ENCODE data around the gene PP2D1. TPM values are rescaled to one million over a fixed set of nuclear protein-coding genes. Genes with fewer than 3 reads are reported as not detected.

Gene PP2D1
- total and polyA plus RNA-seq, 2 experiments from 2014 or later, result 0.23 TPM; not detected in 1

DNA sequence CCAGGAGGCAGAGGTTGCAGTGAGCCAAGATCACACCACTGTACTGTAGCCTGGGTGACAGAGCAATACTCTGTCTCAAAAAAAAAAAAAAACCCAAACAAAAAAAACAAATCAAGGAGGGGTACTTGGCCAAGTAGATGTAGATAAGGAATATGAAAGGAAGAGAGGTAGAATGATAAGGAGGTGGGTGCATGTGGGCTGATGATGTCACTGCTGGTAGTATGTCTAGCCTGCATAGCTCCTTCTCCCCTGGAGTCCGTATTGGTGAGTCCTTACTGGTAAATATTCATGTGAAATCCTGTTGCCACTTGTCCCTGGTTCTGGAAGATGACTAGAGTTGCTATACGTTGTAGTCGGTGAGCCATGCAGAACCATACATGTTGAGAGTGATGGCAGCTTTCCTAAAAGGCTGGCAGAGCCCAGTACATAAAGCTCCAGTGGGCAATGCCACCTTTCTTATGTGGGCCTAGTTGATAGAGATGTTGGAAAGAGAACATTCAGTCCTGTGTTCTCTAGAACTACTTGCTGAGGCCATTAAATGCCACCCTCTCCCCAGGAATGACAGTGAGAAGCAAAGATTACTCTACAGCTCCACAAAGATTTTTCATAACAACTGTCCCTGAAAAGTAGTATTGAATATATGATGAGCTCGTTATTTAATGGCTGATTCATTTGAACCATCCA is 39.2 kb upstream of the PP2D1 start:
- no peak for TF ChIP-seq EZH2 (IDR thresholded peaks at IDR 0.05; ENCODE audit: borderline replicate concordance)
- TF ChIP-seq, protein P1, sequence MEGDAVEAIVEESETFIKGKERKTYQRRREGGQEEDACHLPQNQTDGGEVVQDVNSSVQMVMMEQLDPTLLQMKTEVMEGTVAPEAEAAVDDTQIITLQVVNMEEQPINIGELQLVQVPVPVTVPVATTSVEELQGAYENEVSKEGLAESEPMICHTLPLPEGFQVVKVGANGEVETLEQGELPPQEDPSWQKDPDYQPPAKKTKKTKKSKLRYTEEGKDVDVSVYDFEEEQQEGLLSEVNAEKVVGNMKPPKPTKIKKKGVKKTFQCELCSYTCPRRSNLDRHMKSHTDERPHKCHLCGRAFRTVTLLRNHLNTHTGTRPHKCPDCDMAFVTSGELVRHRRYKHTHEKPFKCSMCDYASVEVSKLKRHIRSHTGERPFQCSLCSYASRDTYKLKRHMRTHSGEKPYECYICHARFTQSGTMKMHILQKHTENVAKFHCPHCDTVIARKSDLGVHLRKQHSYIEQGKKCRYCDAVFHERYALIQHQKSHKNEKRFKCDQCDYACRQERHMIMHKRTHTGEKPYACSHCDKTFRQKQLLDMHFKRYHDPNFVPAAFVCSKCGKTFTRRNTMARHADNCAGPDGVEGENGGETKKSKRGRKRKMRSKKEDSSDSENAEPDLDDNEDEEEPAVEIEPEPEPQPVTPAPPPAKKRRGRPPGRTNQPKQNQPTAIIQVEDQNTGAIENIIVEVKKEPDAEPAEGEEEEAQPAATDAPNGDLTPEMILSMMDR (IDR thresholded peaks at IDR 0.05; ENCODE audit: poor library complexity), result no peak
- no peak for TF ChIP-seq EZH2phosphoT487 (IDR thresholded peaks at IDR 0.05; ENCODE audit: low read depth, severe bottlenecking, unreplicated experiment)
- Histone ChIP-seq H3K4me3 (no peak overlapping the region), H3K9me2 (replicated peaks; ENCODE audit: insufficient read depth) (no peaks in the 10 kb centered on the region), H3K9me3 (ENCODE audit: low read depth) (no peaks in the 10 kb centered on the region), H3K4me1 (ENCODE audit: insufficient read depth) (no peaks in the 10 kb centered on the region), H3K79me2 (peaks cover 56% of the 10 kb centered on the region), H3K36me3 (replicated peaks; ENCODE audit: insufficient read depth, low read depth) (no peaks in the 10 kb centered on the region), H3K27ac (no peak overlapping the region), H4K20me1 (ENCODE audit: insufficient read depth, poor library complexity, severe bottlenecking) (no peaks in the 10 kb centered on the region), H2AFZ (no peak overlapping the region), H3K27me3 (no peaks in the 10 kb centered on the region), H3K4me2 (no peak overlapping the region)
- 95% methylated on average over 4 of the region's 4 CpGs for WGBS (ENCODE audit: low lambda C conversion rate, missing lambda C conversion rate)
- no peak for DNase-seq (ENCODE audit: low spot score)

DNA sequence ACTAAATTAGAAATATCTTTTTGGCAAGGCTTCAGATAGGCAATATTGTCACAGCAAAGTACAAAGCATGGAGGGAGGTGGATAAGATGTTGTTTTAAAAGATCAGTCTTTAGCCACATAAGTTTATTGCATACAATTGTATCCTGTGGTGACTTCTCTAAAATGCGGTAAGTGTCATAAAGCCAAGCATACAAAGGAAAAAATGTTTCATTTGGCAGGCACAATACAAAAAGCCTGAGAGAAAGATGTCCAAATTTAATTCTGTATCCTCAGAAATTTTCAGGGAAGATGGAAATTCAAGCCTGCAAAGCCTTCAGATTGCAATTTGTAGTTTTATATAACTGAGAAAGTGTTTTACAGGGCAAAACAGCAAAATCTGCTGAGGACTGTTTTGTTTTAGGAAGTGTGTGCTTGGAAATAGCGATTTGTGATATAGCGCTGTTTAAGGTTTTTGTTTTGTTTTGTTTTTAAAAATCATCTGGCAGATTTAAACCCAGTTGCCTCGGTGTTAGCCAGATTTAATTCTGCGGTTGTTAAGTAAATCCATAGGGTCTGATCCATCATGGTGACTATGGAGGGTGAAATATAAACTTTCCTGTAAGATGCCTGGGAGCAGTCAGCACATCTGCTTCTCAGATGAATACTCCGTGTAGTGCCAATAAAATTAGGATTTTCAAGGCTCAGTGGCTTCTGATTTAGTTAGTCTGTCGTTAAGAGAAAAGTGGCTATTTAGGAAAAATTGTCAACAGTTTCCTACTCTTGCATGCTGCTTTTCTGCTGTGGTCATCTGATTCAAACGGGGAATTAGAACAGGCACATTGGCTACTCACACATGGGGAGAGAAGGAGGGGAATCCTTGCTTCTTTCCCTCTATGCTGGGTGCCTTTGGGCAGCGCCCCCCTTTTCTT is 36.2 kb upstream of the PP2D1 start:
- H3K4me2 ChIP-seq, result peak overlapping the region; percentile 45
- no peak overlapping the region for H2AFZ ChIP-seq
- no peak for DNase-seq (ENCODE audit: low spot score)
- H3K36me3 ChIP-seq (replicated peaks; ENCODE audit: insufficient read depth, low read depth), result no peaks in the 10 kb centered on the region
- no peaks in the 10 kb centered on the region for H4K20me1 ChIP-seq (ENCODE audit: insufficient read depth, poor library complexity, severe bottlenecking)
- H3K4me1 ChIP-seq (ENCODE audit: insufficient read depth), result peaks cover 4% of the 10 kb centered on the region
- peaks cover 77% of the 10 kb centered on the region for H3K79me2 ChIP-seq
- no peaks in the 10 kb centered on the region for H3K9me3 ChIP-seq (ENCODE audit: low read depth)
- no peak overlapping the region for H3K4me3 ChIP-seq
- TF ChIP-seq EZH2phosphoT487 (IDR thresholded peaks at IDR 0.05; ENCODE audit: low read depth, severe bottlenecking, unreplicated experiment), result no peak
- TF ChIP-seq EZH2 (IDR thresholded peaks at IDR 0.05; ENCODE audit: borderline replicate concordance), result no peak
- TF ChIP-seq, protein P1 (IDR thresholded peaks at IDR 0.05; ENCODE audit: poor library complexity), result no peak
- no peaks in the 10 kb centered on the region for H3K9me2 ChIP-seq (replicated peaks; ENCODE audit: insufficient read depth)
- WGBS (ENCODE audit: low lambda C conversion rate, missing lambda C conversion rate), result 60% methylated on average over 9 of the region's 9 CpGs
- H3K27ac ChIP-seq, result no peak overlapping the region
- H3K27me3 ChIP-seq, result no peaks in the 10 kb centered on the region

DNA sequence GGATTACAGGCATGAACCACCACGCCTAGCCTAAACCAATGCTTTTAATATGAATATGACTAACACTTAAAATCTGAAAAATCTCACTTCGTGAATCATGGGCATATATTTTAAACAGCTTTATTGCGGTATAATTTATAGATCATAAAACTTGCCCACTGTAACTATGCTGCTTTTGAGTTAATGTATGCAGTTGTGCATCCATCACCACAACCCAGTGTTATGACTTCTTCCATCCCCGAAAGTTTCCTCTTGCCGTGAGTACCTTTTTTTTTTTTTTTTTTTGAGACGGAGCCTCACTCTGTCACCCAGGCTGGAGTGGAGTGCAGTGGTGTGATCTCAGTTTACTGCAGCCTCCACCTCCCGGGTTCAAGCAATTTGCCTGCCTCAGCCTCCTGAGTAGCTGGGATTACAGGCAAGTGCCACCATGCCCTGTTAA is 35.3 kb upstream of the PP2D1 start:
- H3K9me3 ChIP-seq (ENCODE audit: low read depth), result no peaks in the 10 kb centered on the region
- no peak overlapping the region for H3K27ac ChIP-seq
- no peaks in the 10 kb centered on the region for H3K27me3 ChIP-seq
- no peaks in the 10 kb centered on the region for H3K9me2 ChIP-seq (replicated peaks; ENCODE audit: insufficient read depth)
- TF ChIP-seq, protein P1 (IDR thresholded peaks at IDR 0.05; ENCODE audit: poor library complexity), result no peak
- peaks cover 77% of the 10 kb centered on the region for H3K79me2 ChIP-seq
- no peak overlapping the region for H3K4me2 ChIP-seq
- H4K20me1 ChIP-seq (ENCODE audit: insufficient read depth, poor library complexity, severe bottlenecking), result no peaks in the 10 kb centered on the region
- 83% methylated on average over 7 of the region's 7 CpGs for WGBS (ENCODE audit: low lambda C conversion rate, missing lambda C conversion rate)
- H3K36me3 ChIP-seq (replicated peaks; ENCODE audit: insufficient read depth, low read depth), result no peaks in the 10 kb centered on the region
- H3K4me1 ChIP-seq (ENCODE audit: insufficient read depth), result peaks cover 8% of the 10 kb centered on the region
- no peak for DNase-seq (ENCODE audit: low spot score)
- H3K4me3 ChIP-seq, result no peak overlapping the region
- no peak overlapping the region for H2AFZ ChIP-seq
